HFFc6 (cell line): ENCODE data around the gene AARSD1. TPM values are rescaled to one million over a fixed set of nuclear protein-coding genes. Genes with fewer than 3 reads are reported as not detected.
"Not testable (repeated sequence)": the region's sequence is repeated elsewhere in the genome, so short reads cannot be mapped to it uniquely, and the experiment has no call there.

Experiments
- DNase-seq: peaks from one replicate; pipeline ENCODE4 v3.0.0-alpha.2; 2018
- H3K27ac Mint-ChIP-seq: 2 replicates; pipeline ENCODE4 v1.8.0; 2020; ENCODE audit warnings: mild to moderate bottlenecking, mixed read lengths
- H3K27me3 Mint-ChIP-seq: 2 replicates; pipeline ENCODE4 v1.8.0; 2021; ENCODE audit warnings: mild to moderate bottlenecking, moderate library complexity, mixed read lengths; ENCODE audit not compliant: insufficient read depth
- H3K36me3 Mint-ChIP-seq: 2 replicates; pipeline ENCODE4 v1.8.0; 2021; ENCODE audit warnings: low read depth, mixed read lengths
- H3K4me1 Mint-ChIP-seq: 2 replicates; pipeline ENCODE4 v1.8.0; 2020; ENCODE audit warnings: low read depth, mixed read lengths
- H3K4me3 Mint-ChIP-seq: 2 replicates; pipeline ENCODE4 v1.8.0; 2020; ENCODE audit warnings: mild to moderate bottlenecking, moderate library complexity, mixed read lengths
- H3K9me3 Mint-ChIP-seq: 2 replicates; pipeline ENCODE4 v1.8.0; 2020; ENCODE audit warnings: mild to moderate bottlenecking, mixed read lengths
- CTCF ChIP-seq: fragments of 200-600 bp; sonication (generic); IDR thresholded peaks from 2 replicates; pipeline ENCODE4 v1.5.0; 2021; ENCODE audit warnings: antibody characterized with exemption, mild to moderate bottlenecking
- total RNA-seq, 6 experiments: library from RNA; stranded (reverse); fragmentation: NEBNext Ultra II Directional; extraction: Animal tissue kit (Norgen Biotek cat#: 25700); gene quantifications; 2 replicates in 1 of 6; 3 replicates in 5 of 6; pipeline ENCODE4 v1.2.3, GENCODE V29; 2021

AARSD1 gene
- total RNA-seq, 6 experiments from 2014 or later, result 42.5 to 54.5 (median 47.1) TPM

GRCh38 chr17:42975265-42975664, 11.0 kb upstream of the AARSD1 start:
- H3K4me3 Mint-ChIP-seq, result no peak overlapping the region
- H3K36me3 Mint-ChIP-seq, result no peaks in the 10 kb centered on the region
- no peaks in the 10 kb centered on the region; the same call in 1 of the 2 replicates for H3K27me3 Mint-ChIP-seq
- no peak for TF ChIP-seq CTCF
- H3K27ac Mint-ChIP-seq, result no peak overlapping the region
- peaks cover 11% of the 10 kb centered on the region for H3K4me1 Mint-ChIP-seq
- H3K9me3 Mint-ChIP-seq, result no peaks in the 10 kb centered on the region
- no peak for DNase-seq

GRCh38 chr17:42973323-42973722, 9.1 kb upstream of the AARSD1 start:
- not testable (repeated sequence) for H3K27me3 Mint-ChIP-seq, H3K4me3 Mint-ChIP-seq, H3K27ac Mint-ChIP-seq, H3K9me3 Mint-ChIP-seq, DNase-seq, H3K4me1 Mint-ChIP-seq, H3K36me3 Mint-ChIP-seq

GRCh38 chr17:42971589-42971988, 7.3 kb upstream of the AARSD1 start:
- Mint-ChIP-seq H3K9me3 (no peaks in the 10 kb centered on the region), H3K4me3 (no peak overlapping the region), H3K27ac (no peak overlapping the region)

GRCh38 chr17:42969001-42969581, 4.8 kb upstream of the AARSD1 start:
- no peak overlapping the region for H3K27ac Mint-ChIP-seq
- no peak for TF ChIP-seq CTCF
- H3K4me1 Mint-ChIP-seq, result peaks cover 7% of the 10 kb centered on the region
- no peak for DNase-seq
- H3K27me3 Mint-ChIP-seq, result peaks cover 4% of the 10 kb centered on the region
- no peak overlapping the region for H3K4me3 Mint-ChIP-seq
- H3K9me3 Mint-ChIP-seq, result peaks cover 4% of the 10 kb centered on the region; the same call in 1 of the 2 replicates
- peaks cover 6% of the 10 kb centered on the region for H3K36me3 Mint-ChIP-seq

More at GRCh38 chr17:42971589-42971988, 7.3 kb upstream of the AARSD1 start:
- no peak for TF ChIP-seq CTCF
- H3K4me1 Mint-ChIP-seq, result no peaks in the 10 kb centered on the region
- no peak for DNase-seq
- H3K36me3 Mint-ChIP-seq, result no peaks in the 10 kb centered on the region
- H3K27me3 Mint-ChIP-seq, result no peaks in the 10 kb centered on the region; the same call in 1 of the 2 replicates

- Mint-ChIP-seq H3K4me1 (peaks cover 15% of the 10 kb centered on the region), H3K9me3 (peaks cover 4% of the 10 kb centered on the region; the same call in 1 of the 2 replicates), H3K27ac (no peak overlapping the region), H3K4me3 (no peak overlapping the region), H3K27me3 (peaks cover 4% of the 10 kb centered on the region), H3K36me3 (peaks cover 13% of the 10 kb centered on the region)
- TF ChIP-seq CTCF, result no peak
- no peak for DNase-seq
These were observed 3.7 kb upstream of the AARSD1 start for GRCh38 chr17:42967925-42968324.

- Mint-ChIP-seq H3K27me3 (no peaks in the 10 kb centered on the region), H3K9me3 (no peaks in the 10 kb centered on the region), H3K27ac (no peak overlapping the region), H3K4me1 (peaks cover 6% of the 10 kb centered on the region; the same call in 1 of the 2 replicates), H3K36me3 (peaks cover 41% of the 10 kb centered on the region), H3K4me3 (no peak overlapping the region)
- DNase-seq, result no peak
- TF ChIP-seq CTCF, result no peak
These were observed 10.6 kb downstream of the AARSD1 start for GRCh38 chr17:42953669-42954068.
